Esophagus squamous epithelium (tissue), 4 donors: ENCODE results near the gene SLC39A10.

Experiments
- CTCF ChIP-seq, 6 experiments: fragments of 450-650 bp in 4 of 6; fragments of 200-600 bp in 2 of 6; sonication (generic) in 2 of 6; IDR thresholded peaks; one replicate each; pipeline ENCODE4 v1.5.1; 2016 to 2019; ENCODE audit warnings: antibody characterized with exemption in 6 of 6, mild to moderate bottlenecking in 4 of 6, moderate library complexity in 4 of 6
- POLR2A ChIP-seq, 4 donors: fragments of 450-650 bp; IDR thresholded peaks; one replicate each; pipeline ENCODE4 v1.6.1; 2017; ENCODE audit warnings: antibody characterized with exemption in 4 of 4, mild to moderate bottlenecking in 4 of 4, moderate library complexity in 3 of 4

GRCh38 chr2:195651046-195651445 lies 6.0 kb upstream of the SLC39A10 start:
- TF ChIP-seq CTCF (IDR thresholded peaks at IDR 0.05): no peak
- TF ChIP-seq POLR2A (IDR thresholded peaks at IDR 0.05): no peak
